Spleen (tissue), 7 donors: ENCODE measurements around the gene KIDINS220.

Experiments
- POLR2AphosphoS5 ChIP-seq, 3 donors: sonication (generic); formaldehyde crosslinking; IDR thresholded peaks; one replicate each; pipeline ENCODE4 v1.5.1; 2017; ENCODE audit warnings: antibody characterized with exemption in 3 of 3
- TF ChIP-seq, protein P1 (sequence below), 11 experiments: fragments of 200-600 bp in 7 of 11; fragments of 450-650 bp in 4 of 11; sonication (generic) in 4 of 11; IDR thresholded peaks in 8 of 11; conservative IDR thresholded peaks in 3 of 11; 1 replicate in 7 of 11; 2 replicates in 4 of 11; pipeline versions ENCODE4 v1.4.0 to v1.8.0; 2016 to 2021; ENCODE audit warnings: antibody characterized with exemption in 11 of 11, inconsistent platforms in 4 of 11, mild to moderate bottlenecking in 1 of 11
- donor health status: DM: no; HTN: no; CAD: no; lungs with moderate emphysema.
- donor health status: DM: no; HTN: no; CAD: no.
- donor health status: DM: no; HTN: no; CAD: no.

DNA sequence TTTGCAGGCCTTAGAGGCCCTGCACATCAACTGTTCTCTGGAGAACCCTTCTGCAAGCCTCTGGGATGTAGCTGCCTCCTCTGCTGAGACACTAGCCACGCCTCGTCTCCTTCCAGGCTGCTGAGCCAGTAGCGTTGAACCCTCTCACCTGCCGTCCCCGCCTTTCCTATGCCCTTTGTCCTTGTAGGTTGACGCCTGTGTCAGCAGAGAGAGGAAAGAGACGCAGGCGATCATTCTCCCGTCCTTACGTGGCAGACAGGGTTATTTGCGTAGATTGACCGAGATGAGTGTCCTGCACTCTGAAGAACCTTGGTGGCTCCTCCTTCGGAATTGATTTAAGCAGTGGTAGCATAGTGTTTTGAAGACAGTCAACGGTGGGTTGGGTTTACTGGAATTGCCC is 127.8 kb downstream of the KIDINS220 start:
- TF ChIP-seq, protein P1, sequence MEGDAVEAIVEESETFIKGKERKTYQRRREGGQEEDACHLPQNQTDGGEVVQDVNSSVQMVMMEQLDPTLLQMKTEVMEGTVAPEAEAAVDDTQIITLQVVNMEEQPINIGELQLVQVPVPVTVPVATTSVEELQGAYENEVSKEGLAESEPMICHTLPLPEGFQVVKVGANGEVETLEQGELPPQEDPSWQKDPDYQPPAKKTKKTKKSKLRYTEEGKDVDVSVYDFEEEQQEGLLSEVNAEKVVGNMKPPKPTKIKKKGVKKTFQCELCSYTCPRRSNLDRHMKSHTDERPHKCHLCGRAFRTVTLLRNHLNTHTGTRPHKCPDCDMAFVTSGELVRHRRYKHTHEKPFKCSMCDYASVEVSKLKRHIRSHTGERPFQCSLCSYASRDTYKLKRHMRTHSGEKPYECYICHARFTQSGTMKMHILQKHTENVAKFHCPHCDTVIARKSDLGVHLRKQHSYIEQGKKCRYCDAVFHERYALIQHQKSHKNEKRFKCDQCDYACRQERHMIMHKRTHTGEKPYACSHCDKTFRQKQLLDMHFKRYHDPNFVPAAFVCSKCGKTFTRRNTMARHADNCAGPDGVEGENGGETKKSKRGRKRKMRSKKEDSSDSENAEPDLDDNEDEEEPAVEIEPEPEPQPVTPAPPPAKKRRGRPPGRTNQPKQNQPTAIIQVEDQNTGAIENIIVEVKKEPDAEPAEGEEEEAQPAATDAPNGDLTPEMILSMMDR (IDR thresholded peaks at IDR 0.05 in 8 of 11, conservative IDR thresholded peaks at IDR 0.05 in 3 of 11), result no peak
- TF ChIP-seq POLR2AphosphoS5 (IDR thresholded peaks at IDR 0.05), result no peak
